Vagina (tissue), 2 donors: Measurements from ENCODE around the gene C1QTNF5. TPM values are rescaled to one million over a fixed set of nuclear protein-coding genes. Genes with fewer than 3 reads are reported as not detected.

Experiments used
- DNase-seq, 2 donors: peaks; one replicate each; pipeline ENCODE4 v3.0.0-alpha.2; 2017; ENCODE audit errors: extremely low spot score in 2 of 2
- H3K27ac ChIP-seq: fragments of 200-600 bp; sonication (generic); one replicate; pipeline ENCODE4 v1.5.1; 2019
- H3K27me3 ChIP-seq: fragments of 200-600 bp; sonication (generic); one replicate; pipeline ENCODE4 v1.5.1; 2019
- H3K36me3 ChIP-seq, 2 donors: fragments of 200-600 bp; sonication (generic); one replicate each; pipeline ENCODE4 v1.5.1; 2017 to 2019
- H3K4me1 ChIP-seq: fragments of 200-600 bp; sonication (generic); one replicate; pipeline ENCODE4 v1.5.1; 2019
- H3K4me3 ChIP-seq, 2 donors: fragments of 200-600 bp; sonication (generic); 1 replicate in 1 of 2; 2 replicates in 1 of 2; pipeline ENCODE4 v1.5.1; 2016 to 2019
- H3K9me3 ChIP-seq: fragments of 200-600 bp; sonication (generic); one replicate; pipeline ENCODE4 v1.5.1; 2019
- POLR2A ChIP-seq, 2 donors: fragments of 450-650 bp; IDR thresholded peaks; one replicate each; pipeline ENCODE4 v1.6.1; 2017; ENCODE audit warnings: antibody characterized with exemption in 2 of 2, mild to moderate bottlenecking in 2 of 2, moderate library complexity in 2 of 2
- POLR2AphosphoS5 ChIP-seq, 2 donors: sonication (generic); formaldehyde crosslinking; IDR thresholded peaks; one replicate each; pipeline ENCODE4 v1.9.0; 2017; ENCODE audit warnings: antibody characterized with exemption in 2 of 2, mild to moderate bottlenecking in 2 of 2, low read depth in 1 of 2; ENCODE audit not compliant: insufficient read depth in 1 of 2
- intact Hi-C: fragments of 100-400 bp; cut with DNase I; formaldehyde crosslinking; loops from one replicate; pipeline ENCODE4 v1.15.1; 2023
- total RNA-seq: library from RNA; depleted of rRNA; stranded (reverse); fragments of >200 nt; gene quantifications from one replicate; pipeline ENCODE4 v1.2.3, GENCODE V29; 2016
- TF ChIP-seq, protein P1 (sequence below), 3 experiments: fragments of 450-650 bp in 2 of 3; fragments of 200-600 bp in 1 of 3; sonication (generic) in 1 of 3; IDR thresholded peaks; one replicate each; pipeline ENCODE4 v1.5.1; 2017 to 2019; ENCODE audit warnings: antibody characterized with exemption in 3 of 3, mild to moderate bottlenecking in 2 of 3, moderate library complexity in 2 of 3

C1QTNF5 gene
- total RNA-seq, 1 donor from 2014 or later: 32.2 TPM

DNA sequence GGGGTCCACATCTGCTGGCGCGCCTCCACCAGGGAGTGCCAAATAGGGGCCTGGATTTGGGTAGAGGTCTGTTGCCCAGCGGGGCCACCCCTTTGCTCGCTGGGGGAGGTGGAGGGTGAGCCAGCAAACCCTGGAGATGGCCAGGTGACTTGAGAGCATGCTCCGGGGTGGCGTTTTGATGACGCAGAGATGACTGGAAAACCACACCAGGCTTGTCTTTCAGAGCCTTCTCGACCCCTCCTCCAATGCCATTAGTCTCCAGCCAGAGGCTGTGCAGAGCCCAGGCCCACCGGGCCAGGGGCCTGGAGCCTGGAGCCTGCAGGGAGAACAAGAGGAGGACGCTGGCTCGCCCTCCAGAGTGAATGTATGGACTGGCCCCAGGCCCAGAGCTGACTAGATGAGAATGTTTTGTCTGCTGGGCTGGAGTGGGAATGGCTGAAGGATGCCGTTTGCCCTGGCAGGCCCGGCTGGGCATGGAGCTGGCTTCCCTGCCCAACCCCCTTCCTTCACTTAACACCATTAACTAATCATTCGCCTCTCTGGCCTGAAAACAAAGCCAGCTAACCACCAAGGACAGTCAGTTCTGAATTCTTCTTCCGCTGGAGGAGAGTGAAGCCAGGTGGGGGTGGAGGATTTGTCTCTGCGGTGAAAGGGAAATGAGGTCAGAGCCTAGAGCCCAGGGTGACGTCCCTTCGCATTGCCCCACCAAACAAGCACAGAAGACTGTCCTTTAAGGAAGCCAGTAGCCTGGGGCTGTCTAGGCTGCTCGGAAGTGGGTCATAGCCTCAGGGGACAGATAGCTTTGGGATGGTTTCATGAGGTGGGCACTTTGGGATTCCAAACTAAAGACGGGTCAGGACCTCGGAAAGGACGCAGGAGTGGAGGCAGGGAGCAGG is 22.2 kb downstream of the C1QTNF5 start:
- peak overlapping the region; percentile 88 for H3K27ac ChIP-seq
- no peaks in the 10 kb centered on the region for H3K27me3 ChIP-seq
- H3K4me1 ChIP-seq: peaks cover 69% of the 10 kb centered on the region
- DNase-seq: no peak
- TF ChIP-seq, protein P1, sequence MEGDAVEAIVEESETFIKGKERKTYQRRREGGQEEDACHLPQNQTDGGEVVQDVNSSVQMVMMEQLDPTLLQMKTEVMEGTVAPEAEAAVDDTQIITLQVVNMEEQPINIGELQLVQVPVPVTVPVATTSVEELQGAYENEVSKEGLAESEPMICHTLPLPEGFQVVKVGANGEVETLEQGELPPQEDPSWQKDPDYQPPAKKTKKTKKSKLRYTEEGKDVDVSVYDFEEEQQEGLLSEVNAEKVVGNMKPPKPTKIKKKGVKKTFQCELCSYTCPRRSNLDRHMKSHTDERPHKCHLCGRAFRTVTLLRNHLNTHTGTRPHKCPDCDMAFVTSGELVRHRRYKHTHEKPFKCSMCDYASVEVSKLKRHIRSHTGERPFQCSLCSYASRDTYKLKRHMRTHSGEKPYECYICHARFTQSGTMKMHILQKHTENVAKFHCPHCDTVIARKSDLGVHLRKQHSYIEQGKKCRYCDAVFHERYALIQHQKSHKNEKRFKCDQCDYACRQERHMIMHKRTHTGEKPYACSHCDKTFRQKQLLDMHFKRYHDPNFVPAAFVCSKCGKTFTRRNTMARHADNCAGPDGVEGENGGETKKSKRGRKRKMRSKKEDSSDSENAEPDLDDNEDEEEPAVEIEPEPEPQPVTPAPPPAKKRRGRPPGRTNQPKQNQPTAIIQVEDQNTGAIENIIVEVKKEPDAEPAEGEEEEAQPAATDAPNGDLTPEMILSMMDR (IDR thresholded peaks at IDR 0.05): no peak
- TF ChIP-seq POLR2A (IDR thresholded peaks at IDR 0.05): no peak
- peak; percentile 41 to 42 for TF ChIP-seq POLR2AphosphoS5 (IDR thresholded peaks at IDR 0.05; ENCODE audit: insufficient read depth in 1 of 2, low read depth in 1 of 2)
- no peak overlapping the region for H3K4me3 ChIP-seq
- H3K36me3 ChIP-seq: no peaks in the 10 kb centered on the region
- intact Hi-C loops: loop anchor here (5.0 kb wide), 1 partner anchor 111 kb away; the partner anchor contains the start of gene CBL
- no peaks in the 10 kb centered on the region for H3K9me3 ChIP-seq

DNA sequence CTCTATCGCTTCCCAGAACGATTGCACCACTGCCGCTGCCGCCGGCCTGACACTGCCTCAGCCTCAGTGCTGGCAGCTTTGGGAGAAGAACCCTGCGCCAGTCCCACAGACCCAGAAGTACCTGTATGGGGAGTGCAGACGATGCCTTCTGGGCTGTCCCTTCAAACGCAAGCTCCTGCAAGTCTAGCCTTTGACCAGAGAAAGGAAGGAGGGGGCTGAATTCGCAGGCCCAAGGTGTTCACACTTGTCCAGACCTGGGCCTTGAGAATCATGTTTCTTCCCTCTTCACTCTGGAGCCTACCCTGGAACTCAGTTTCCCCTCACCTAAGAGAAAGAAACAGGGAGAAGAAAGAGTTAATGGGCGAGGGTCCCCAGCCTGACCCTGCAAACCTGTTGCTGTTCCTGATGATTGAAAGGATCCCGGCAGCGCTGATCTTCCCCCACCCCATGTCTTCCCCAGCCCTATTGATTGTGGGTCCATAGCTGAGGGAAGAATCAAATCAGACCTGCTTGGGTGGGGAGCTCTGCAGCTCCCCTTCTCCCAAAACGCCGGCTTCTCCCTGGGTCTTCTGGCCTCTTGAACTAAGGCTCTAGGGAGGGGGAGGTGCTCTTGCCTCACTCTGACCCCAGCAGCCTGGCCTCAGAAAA is 23.0 kb downstream of the C1QTNF5 start:
- Histone ChIP-seq H3K9me3 (no peaks in the 10 kb centered on the region), H3K36me3 (no peaks in the 10 kb centered on the region), H3K27me3 (no peaks in the 10 kb centered on the region), H3K27ac (peak overlapping the region; percentile 88), H3K4me1 (peaks cover 69% of the 10 kb centered on the region), H3K4me3 (peak overlapping the region; percentile 57 to 75)
- TF ChIP-seq, protein P1 (IDR thresholded peaks at IDR 0.05): no peak
- no peak for TF ChIP-seq POLR2AphosphoS5 (IDR thresholded peaks at IDR 0.05; ENCODE audit: insufficient read depth in 1 of 2, low read depth in 1 of 2)
- TF ChIP-seq POLR2A (IDR thresholded peaks at IDR 0.05): no peak
- intact Hi-C loops: loop anchor here (5.0 kb wide), 1 partner anchor 110 kb away; the partner anchor contains the start of gene CBL
- no peak for DNase-seq

DNA sequence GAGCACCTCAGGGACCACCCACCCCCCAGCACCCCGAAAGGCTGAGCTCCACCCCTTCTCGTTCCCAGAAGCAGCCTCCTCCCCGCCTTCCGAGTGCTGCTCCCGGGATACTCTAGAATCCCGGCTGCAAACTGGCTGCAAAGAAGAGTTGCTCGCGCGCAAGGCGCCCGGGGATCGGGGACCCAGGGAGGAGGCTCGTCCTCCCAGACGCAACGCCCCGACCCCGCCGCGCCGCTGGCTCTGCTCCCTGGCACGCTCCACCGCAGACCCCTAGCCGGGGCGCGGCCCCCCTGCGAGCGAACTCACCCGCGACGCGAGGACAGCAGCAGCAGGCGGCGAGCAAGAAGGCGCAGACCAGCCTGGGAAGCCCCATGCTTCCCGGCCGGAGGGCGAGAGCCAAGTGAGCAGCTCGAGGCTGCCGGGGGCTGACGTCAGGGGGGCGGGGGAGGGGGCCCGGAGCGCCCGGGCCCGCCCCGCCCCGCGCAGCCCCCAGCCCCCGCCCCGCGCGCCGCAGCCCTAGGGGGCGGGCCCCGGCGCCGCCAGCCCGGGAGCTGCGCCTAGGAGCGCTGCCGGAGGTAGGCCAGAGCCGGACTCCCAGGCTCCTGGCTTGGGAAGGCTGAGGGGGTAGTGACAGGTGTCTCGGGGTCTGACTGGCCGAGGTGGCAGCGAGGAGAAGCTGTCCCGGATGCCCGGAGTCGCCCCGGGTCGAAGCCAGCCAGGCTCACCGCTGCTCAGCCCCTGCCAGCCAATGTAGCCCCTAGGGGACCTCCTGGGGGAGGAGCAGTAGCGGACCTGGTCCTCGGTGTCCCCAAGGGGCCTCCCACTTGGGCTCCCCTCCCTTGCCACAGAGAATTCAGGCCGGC is 23.7 kb downstream of the C1QTNF5 start, which contains the start of gene MCAM:
TSS of gene MCAM (minus strand) at position 402 of the 863 bp plus-strand sequence. CDS start at position 373, 29 bp downstream.
- Histone ChIP-seq H3K4me3 (peak within 1 kb of the TSS; percentile 57 to 75), H3K36me3 (no peaks in the 10 kb centered on the region), H3K4me1 (peaks cover 69% of the 10 kb centered on the region), H3K27ac (peak within 1 kb of the TSS; percentile 88), H3K27me3 (no peaks in the 10 kb centered on the region), H3K9me3 (no peaks in the 10 kb centered on the region)
- intact Hi-C loops: loop anchor here (5.0 kb wide), 1 partner anchor 110 kb away; the partner anchor contains the start of gene CBL
- no peak for DNase-seq
- TF ChIP-seq, protein P1 (IDR thresholded peaks at IDR 0.05): no peak
- no peak for TF ChIP-seq POLR2A (IDR thresholded peaks at IDR 0.05)
- TF ChIP-seq POLR2AphosphoS5 (IDR thresholded peaks at IDR 0.05; ENCODE audit: insufficient read depth in 1 of 2, low read depth in 1 of 2): peak in 1 of 2 donors; percentile 68

DNA sequence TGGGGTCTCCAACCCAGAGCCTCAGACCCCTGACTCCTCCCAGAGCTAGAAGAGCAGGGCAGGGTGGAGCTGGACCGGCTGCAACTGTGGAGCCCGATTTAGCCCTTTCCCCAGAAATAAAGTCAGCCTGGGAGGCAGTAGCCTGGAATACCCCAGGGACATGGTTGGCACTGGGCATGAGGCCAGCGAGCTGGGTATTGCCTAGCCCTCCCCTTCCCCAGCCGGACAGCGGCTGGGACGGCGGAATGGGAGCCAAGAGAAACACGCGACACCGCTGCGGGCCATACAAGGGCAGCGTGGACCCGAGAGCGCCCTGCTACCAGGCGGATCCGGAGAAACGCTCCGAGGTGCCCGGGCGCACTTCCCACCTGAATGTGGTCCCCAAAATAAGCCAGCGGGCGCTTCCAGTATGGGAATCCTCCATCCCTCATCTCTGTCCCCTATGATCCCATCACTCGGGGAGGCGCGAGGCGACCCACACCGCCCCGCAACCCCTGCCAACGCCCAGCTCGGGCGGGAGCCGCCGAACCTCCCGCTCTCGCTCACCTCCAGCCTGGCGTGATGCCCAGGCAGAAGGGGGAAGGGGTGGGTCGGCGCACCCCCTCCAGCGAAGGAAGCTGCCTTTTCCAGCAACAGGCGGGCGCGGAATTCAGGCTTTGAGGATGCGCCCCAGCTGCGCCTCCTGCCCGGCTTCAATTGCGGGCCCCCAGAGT is 24.5 kb downstream of the C1QTNF5 start:
- TF ChIP-seq POLR2AphosphoS5 (IDR thresholded peaks at IDR 0.05; ENCODE audit: insufficient read depth in 1 of 2, low read depth in 1 of 2) (peak in 1 of 2 donors; percentile 28), POLR2A (IDR thresholded peaks at IDR 0.05) (no peak)
- TF ChIP-seq, protein P1 (IDR thresholded peaks at IDR 0.05): no peak
- peak overlapping the region; percentile 88 for H3K27ac ChIP-seq
- DNase-seq: no peak
- intact Hi-C loops: loop anchor here (5.0 kb wide), 1 partner anchor 109 kb away; the partner anchor contains the start of gene CBL
- H3K9me3 ChIP-seq: no peaks in the 10 kb centered on the region
- no peaks in the 10 kb centered on the region for H3K27me3 ChIP-seq
- H3K36me3 ChIP-seq: no peaks in the 10 kb centered on the region
- H3K4me1 ChIP-seq: peaks cover 63% of the 10 kb centered on the region
- H3K4me3 ChIP-seq: peak overlapping the region; percentile 57 to 75
